Measurements from ENCODE around the gene ADRA1B. TPM values are rescaled to one million over a fixed set of nuclear protein-coding genes. Genes with fewer than 3 reads are reported as not detected.

ADRA1B gene
- 0.39 and 1.3 TPM in 2 replicates for total RNA-seq

DNA sequence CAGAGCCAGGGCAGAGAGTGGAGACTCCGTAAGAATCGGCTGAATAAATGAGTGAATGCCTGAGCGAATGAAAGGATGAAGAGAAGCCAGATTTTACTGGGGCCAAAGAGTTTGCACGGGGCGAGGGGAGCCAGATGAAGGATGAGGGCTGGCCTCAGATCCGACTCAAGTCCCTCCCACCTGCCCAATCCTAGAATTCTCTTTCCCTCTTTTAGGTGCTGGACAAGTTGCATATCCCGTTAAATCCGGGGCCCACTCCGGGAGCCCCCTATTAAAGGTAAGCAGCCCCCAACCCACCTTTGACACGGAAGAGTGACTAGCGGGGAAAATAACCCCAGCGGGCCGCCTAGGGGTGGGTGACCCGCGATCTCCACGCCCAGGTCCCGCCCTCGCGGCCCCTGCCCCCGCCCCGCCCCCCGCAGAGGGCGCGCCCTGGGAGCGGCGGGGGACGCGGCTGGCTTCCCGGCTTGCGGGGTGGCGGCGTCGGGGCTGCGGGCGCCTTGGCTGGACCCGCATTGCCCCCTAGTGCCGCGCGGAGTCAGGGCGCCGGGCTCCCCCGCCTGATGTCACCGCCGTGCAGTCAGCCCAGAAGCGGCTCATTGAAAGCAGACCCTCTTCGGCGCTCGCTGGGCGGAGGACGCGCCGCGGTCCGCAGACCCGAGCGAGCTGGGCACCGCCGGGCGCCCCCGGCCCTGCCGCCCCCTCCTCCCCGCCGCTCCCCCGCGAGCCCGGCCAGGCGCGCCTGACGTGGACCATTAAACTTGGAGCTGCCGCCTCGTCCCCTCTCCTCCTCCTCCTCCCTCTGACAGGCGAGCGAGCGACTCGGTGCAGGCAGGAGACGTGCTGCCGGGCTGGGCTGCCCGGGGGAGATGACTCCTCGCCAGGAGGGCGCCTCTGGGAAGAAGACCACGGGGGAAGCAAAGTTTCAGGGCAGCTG, at the start of gene ADRA1B:
TSS of gene ADRA1B (plus strand) at position 579 of the 937 bp plus-strand sequence. CDS start 424 bp downstream, outside the sequence.
- no peak for DNase-seq (ENCODE audit: extremely low read depth, low read depth, low spot score)

GRCh38 chr5:159873680-159874079, 42.6 kb upstream of the ADRA1B start:
- no peak for DNase-seq (ENCODE audit: extremely low read depth, low read depth, low spot score)

- no peak for DNase-seq (ENCODE audit: extremely low read depth, low read depth, low spot score)
These were observed 42.0 kb upstream of the ADRA1B start for GRCh38 chr5:159874263-159874662.

DNA sequence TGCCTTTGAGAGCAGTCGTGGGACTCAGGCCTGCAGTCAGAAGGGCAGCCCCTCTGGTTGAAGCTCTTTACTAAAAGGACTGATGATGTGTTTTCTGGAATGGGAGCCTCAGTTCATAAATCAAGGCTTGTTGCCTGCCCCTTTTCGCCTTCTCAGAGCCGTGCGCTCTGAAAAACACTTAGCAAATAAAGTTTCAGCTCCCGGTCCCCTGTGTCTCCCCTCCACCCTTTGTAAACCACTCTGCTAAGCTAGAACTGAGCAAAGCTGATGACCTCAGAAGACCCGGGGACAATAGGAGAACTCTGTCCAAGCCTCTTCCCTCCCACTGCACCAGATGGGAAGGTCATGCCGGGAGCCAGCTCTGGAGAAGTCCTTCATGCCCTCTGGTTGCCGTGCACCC, 39.3 kb upstream of the ADRA1B start:
- no peak for DNase-seq (ENCODE audit: extremely low read depth, low read depth, low spot score)

GRCh38 chr5:159877894-159878448, 38.3 kb upstream of the ADRA1B start:
- DNase-seq (ENCODE audit: extremely low read depth, low read depth, low spot score), result no peak

- DNase-seq (ENCODE audit: extremely low read depth, low read depth, low spot score), result no peak
These were observed 37.3 kb upstream of the ADRA1B start for GRCh38 chr5:159878988-159879471.

DNA sequence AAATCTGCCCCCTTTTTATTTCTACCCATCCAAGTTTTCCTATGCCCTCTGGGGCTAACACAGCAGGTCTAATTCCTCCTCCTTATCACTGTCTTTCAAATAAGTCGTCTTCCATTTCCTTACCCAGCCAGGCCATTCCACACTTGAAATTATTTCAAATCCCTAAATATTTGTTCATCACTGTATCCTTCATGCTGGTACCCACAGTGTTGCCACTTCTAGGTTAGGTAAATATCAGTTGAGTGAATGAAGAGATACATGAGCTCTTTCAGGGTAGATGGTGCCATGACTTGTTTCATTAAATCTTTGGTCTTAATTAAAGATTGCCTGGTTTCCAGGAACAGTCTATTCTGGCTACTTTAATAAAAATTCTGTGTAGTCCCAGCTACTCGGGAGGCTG, 35.6 kb upstream of the ADRA1B start:
- DNase-seq (ENCODE audit: extremely low read depth, low read depth, low spot score), result no peak

DNA sequence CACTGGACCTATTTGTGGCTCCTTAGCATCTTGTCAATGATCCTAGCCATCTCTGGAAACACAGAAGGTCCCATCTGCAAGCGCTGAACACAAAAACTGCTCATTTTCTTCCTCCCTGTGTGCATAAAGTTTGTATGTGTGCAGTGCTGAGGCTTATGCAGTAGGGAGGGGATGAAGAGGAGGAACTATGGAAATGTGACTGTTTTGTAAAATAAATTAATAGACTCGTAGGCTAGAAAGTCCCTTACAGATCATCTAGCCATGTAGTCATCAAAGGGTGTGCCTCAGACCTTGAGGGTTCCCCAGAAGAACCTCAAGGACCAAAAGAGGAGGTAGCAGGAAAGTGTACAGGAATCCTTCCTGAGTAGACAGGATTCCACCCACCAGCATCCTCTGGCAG, 34.3 kb upstream of the ADRA1B start:
- no peak for DNase-seq (ENCODE audit: extremely low read depth, low read depth, low spot score)

- DNase-seq (ENCODE audit: extremely low read depth, low read depth, low spot score), result no peak
These were observed 32.7 kb upstream of the ADRA1B start for GRCh38 chr5:159883522-159883950.

DNA sequence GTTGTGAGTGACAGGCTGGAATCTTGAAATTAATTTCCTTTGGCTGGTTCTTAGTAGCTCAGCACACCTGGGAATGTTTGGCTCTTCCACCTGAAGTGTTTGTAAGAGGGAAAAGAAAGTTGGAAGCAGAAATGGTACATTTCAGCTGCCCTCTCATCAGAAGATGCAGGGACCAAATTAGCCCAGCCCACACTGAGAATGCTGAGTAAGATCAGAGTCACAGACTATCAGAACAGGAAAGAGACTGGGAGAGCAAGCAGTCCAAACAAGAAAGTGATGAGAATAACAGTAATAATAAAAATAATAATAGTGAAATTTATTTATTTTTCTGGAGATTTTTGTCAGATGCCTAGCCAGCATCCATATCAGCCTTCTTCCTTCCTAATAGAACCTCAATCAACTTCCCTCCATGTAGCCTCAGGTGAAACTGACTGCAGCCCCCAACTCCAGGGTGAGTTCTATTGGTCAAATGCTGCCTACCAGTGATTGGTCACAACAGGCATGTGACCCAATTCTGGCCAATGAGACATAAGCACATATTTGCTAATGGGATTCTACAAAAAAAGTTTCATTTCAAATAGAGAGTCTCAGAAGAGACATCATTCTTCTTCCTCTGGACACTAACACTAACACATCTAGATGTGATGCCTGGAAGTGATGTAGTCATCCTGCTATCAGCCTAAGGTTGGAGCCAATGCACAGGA, 31.2 kb upstream of the ADRA1B start:
- DNase-seq (ENCODE audit: extremely low read depth, low read depth, low spot score), result no peak

- DNase-seq (ENCODE audit: extremely low read depth, low read depth, low spot score), result no peak
These were observed 30.0 kb upstream of the ADRA1B start for GRCh38 chr5:159886296-159886695.

DNA sequence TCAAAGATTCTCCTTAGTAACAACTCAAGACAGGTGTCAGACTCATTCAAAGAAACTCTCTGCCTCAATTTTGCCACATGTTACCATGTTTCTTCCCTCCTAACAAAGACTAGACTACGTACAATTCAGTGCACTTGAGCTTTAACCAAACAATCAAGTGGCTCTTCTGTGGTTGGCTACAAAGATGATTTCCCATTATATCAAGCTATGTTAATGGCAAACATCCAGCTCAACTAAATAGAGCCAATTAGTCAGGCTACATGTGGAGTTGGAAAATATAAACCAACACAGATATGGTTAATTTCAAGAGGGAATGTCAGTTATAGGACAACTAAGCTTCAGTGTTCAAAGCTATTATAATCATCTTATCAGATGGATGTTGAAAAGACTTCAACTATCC, 29.2 kb upstream of the ADRA1B start:
- DNase-seq (ENCODE audit: extremely low read depth, low read depth, low spot score), result no peak

DNA sequence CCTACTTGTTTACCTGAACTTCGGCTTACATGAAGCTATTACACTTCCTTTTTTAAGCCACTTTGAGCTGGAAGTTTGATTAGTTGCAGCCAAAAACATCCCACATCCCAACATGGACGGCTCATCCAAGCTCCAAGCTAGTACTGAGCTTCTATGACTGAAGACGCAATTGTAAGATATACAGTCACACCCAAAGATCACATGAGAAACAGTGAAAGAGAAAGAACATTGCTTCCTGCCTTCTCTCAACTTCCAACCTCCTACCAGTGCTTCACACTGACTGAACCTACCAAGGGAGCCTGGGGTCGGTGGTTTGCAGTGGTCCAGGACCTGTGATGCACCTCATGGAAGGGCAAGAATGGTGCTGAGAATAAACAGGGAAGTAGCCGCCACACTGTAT, 27.4 kb upstream of the ADRA1B start:
- no peak for DNase-seq (ENCODE audit: extremely low read depth, low read depth, low spot score)

DNA sequence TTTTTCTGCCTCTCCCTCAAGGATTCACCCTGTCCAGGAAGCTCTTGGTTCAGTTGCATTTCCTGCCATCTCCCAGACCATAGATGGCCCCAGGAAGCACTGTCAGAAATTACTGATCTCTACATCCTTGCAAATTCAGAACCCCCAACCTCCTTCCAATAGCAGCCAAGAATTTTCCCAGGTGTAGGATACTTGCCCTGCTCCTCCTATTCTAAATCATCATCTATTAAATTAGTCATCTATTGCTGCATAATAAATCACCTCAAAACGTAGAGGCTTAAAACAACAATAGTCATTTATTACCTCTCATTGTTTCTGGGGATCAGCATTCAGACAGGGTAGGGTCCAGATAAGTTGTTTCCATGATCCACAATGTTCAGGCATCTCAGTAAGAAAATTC, 26.1 kb upstream of the ADRA1B start:
- DNase-seq (ENCODE audit: extremely low read depth, low read depth, low spot score), result no peak

GRCh38 chr5:159891371-159891770, 24.9 kb upstream of the ADRA1B start:
- DNase-seq (ENCODE audit: extremely low read depth, low read depth, low spot score), result no peak

- DNase-seq (ENCODE audit: extremely low read depth, low read depth, low spot score), result no peak
These were observed 23.1 kb upstream of the ADRA1B start for GRCh38 chr5:159893040-159893695.

- no peak for DNase-seq (ENCODE audit: extremely low read depth, low read depth, low spot score)
These were observed 22.0 kb upstream of the ADRA1B start for GRCh38 chr5:159894149-159894720.

DNA sequence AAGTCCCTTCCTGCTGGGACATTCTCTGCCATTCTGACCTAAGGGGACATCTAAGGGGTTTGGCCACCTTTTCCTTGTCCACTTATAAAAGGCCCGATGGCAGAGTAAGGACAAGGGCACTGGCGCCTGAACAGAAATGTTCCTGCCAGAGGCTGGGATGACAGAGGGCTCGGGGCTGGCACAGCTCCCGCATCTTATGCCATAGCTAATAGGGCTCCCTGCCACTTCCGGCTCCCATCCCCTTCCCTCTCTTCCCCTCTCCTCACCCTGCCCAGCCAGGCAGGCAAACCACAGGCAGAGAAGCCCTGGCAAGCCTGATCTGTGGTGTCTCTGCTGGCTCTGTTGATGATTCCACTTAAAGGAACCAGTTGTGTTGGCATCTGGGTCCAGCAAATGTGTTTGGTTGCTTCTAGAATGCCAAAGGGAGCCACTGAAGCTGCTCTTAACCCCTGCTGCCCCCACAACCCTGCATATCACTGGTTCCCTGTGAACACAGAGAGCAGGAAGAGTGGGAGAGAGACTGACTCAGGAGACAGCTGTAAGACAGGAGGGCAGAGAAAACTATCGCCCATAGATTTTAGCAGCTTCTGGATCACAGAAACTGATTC, 18.4 kb upstream of the ADRA1B start:
- DNase-seq (ENCODE audit: extremely low read depth, low read depth, low spot score), result no peak

DNA sequence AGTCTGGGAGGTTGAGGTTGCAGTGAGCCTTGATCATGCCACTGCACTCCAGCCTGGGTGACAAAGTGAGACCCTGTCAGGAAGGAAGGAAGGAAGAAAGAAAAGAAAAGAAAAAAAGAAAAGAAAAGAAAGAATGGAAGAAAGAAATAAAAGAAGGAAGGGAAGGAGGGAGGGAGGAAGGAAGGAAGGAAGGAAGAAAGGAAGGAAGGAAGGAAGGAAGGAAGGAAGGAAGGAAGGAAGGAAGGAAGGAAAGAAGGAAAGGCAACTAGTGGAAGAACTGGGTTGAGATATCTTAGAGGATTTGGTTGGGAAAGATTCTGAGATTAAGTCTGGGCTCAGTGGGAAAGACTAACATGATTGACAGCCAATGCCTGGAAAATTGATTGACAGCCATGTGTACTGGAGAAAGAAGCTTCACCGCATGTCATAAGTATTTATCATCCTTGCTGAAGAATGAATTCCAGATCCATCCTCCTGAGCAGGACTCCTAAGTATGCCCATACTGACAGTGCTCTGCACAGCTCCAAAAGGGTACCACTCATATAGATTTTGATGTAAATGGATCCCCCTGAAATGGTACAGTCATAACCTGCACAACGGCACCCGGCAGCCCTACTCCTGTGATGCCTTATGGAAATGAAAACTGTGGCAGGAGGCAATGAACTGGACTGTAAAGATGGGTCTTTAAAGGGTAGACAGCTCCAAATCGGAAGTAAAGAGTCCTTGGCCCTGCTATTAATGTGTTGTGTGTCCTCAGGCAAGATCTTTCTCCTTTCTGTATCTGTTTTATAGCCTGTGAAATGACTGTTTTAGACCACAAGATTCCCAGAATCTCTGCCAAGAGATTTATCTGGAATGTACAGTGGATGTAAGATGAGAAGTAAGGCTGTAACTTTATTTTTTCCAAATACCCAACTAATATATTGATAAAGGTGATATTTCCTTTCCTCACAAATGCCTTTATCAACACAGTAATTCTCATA, 16.9 kb upstream of the ADRA1B start:
- no peak for DNase-seq (ENCODE audit: extremely low read depth, low read depth, low spot score)

Data from glomerular endothelial cell (primary cell).